HL-60/S4 treated with phorbol 12-myristate 13-acetate at 8.2 ng/mL for 4 days and 3 days (cell line): Measurements from ENCODE around the gene TERT.

ENCODE experiments used
- in situ Hi-C: fragments of 300-500 bp; cut with MboI; formaldehyde crosslinking; loops from 2 replicates; pipeline ENCODE4 v1.15.0; 2022; ENCODE audit warnings: low sequenced_read_pairs

The TERT gene

DNA sequence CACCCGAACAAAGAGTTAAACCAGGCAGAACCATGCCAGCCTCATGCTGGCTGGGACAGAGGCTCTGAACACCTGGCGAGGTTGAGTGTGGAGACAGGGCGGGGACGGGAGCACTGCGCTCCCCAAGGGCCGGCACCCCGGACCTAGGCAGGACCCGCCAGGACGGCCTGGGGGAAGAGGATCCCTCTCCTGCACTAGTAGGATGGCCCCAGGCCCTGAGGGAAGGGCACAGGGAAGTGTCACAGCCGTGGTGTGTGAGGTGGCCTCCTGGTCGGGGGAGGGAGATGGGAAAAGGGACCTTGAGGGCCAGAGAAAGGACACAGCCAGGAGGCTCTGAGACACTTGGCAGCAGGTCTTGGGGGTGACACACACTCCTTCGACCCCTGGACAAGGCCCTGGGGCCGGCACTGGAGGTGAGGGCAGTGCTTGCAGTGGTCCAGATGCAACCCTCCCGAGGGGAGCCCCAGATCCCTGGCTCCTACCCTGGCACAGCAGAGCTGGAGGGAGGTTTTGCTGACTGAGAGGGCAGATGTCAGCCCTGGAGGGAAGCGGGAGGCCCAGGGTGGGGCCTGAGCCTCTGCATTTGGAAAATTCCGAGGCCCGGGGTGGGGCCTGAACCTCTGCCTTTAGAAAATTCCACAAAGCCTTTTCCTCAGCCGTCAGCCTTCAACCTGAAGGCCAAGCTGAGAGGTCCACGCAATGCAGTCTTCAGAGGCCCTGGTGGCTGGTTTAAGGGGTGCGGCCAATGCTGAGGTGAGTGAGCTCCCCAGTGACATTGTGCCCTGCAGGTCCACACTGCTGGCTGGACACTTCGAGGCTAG lies 24.8 kb upstream of the TERT start:
- in situ Hi-C loops, result no loop called here

- in situ Hi-C loops, result no loop called here
Observed at GRCh38 chr5:1318659-1319251, 23.9 kb upstream of the TERT start.

DNA sequence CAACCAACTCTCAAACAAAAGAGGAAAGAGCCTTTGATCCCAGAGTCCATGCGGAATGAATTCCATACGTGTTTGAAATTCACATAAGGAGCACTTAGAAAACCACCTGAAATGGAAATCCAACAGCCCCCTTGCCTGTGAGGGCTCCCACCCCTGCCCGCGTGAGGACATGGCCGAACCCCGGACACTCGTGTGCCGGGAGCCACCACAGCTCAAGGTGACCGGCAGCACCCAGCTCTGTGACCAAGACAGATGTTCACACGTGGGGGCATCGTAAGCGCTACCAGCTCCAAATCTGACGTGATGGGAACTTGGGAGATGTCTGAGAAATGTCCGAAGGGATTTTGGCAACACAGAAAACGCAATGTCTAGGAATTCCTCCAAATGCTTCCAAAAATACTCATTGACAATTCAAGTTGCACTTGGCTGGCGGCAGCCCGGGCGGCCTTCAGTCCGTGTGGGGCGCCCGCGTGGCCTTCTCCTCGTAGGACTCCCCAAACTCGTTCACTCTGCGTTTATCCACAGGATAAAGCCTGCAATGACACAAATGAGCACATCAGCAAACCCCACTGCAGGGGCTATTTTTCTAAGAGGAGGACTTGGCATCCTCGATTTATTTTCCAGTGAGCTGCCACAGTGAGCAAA lies 23.2 kb upstream of the TERT start:
- in situ Hi-C loops, result no loop called here

GRCh38 chr5:1316588-1317340 lies 21.9 kb upstream of the TERT start:
- in situ Hi-C loops, result no loop called here

- in situ Hi-C loops, result no loop called here
Observed at GRCh38 chr5:1315709-1316587, 21.1 kb upstream of the TERT start.

DNA sequence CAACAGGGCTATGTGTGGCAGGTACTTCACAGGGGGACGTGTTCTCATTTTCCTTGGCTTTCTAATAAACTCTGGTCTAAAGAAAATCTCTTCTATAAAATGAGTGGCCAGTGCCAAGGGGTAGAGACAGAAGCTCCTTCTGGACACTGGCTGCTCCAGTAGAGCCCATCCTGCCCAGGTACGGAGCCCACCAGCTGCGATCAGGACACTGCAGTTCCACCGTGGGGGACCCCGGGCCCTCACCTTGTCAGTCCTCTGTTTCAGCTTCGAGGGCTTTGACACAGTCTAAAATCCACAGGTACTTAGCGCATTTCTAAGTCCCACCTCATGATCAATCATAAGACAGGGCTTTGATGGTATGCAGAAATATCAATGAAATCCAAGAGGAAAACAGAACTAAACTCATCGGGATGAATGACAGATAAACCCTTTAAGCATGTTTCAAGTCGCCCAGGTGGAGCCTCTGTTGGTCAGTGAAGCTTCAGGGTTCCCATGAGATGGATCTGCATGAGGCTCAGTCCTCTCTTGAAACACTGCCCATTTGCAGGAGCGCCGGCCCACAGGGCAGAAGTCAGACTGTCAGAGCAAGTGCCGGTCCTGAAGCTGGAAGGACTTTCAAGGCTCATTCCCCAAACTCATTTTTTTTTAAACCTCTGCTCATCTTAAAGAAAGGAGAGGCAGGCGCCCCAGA lies 20.3 kb upstream of the TERT start:
- in situ Hi-C loops, result no loop called here

GRCh38 chr5:1314564-1314982 lies 19.7 kb upstream of the TERT start:
- in situ Hi-C loops, result no loop called here

- in situ Hi-C loops, result no loop called here
Observed at GRCh38 chr5:1312993-1313833, 18.3 kb upstream of the TERT start.

GRCh38 chr5:1312206-1312605 lies 17.3 kb upstream of the TERT start:
- in situ Hi-C loops, result no loop called here

- in situ Hi-C loops, result no loop called here
Observed at GRCh38 chr5:1311439-1312055, 16.7 kb upstream of the TERT start.

- in situ Hi-C loops, result no loop called here
Observed at GRCh38 chr5:1310118-1310517, 15.2 kb upstream of the TERT start.

- in situ Hi-C loops, result no loop called here
Observed at GRCh38 chr5:1304033-1304432, 9.2 kb upstream of the TERT start.

GRCh38 chr5:1302258-1302657 lies 7.4 kb upstream of the TERT start:
- in situ Hi-C loops, result no loop called here

- in situ Hi-C loops, result no loop called here
Observed at GRCh38 chr5:1300581-1301083, 5.8 kb upstream of the TERT start.

DNA sequence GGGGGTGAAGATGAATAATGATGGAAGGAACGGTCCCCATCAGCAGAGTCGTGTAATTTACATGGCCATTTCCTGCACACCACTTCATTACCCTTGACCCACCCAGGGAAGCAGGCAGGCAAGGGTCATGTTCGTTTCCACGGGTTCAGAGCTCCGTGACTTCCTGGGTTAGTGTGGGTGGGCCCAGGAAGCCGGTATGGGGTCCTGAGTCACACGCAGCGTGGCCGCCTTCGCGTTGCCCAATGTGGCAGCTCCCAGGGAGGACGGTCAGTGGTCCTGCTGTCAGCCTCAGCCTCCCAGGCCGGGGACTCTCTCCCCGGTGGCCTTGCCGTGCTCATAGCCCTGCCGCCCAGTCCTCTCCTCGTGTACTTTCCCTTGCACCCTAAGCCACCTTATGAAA lies 5.1 kb upstream of the TERT start:
- in situ Hi-C loops, result no loop called here

- in situ Hi-C loops, result no loop called here
Observed at GRCh38 chr5:1299511-1299850, 4.6 kb upstream of the TERT start.

DNA sequence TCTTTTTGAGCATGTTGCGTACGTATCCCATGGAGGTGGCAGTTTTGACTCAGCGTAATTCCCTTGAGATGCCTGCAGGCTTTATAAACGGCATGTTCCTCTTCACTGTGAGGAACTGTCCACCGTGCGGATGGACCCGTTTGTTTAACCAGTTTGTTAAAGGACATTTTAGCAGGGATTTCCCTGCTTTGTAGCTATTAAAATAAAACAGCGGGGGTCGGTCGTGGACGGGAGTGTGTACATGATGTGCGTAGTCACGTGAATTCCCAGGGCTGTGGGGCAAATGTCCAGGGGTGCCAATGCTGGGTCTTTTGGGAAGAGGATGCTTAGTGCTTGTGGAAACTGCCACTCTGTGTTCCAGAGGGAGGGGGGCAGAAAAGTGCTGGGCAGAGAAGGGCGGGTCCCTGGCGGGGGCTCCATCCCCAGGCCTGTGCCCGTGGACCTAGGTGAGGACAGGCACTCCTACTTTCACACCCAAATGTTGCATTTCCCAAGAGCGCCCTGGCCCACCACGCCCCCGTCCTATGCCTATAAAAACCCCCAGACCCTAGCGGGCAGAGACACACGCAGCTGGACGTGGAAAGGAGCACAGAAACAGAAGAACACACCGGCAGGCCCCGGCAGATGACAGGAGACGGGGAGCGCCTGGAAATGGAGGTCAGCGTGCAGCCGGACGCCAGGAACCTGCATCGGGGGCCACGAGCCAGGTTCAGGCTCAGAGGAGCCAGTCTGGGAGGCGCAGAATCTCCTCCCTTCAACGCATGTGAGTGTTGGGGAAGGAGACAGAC lies 4.0 kb upstream of the TERT start:
- in situ Hi-C loops, result no loop called here
